NCI-H2171 (cell line): ENCODE results near the gene ZNF195.
"Not testable (repeated sequence)": the region's sequence is repeated elsewhere in the genome, so short reads cannot be mapped to it uniquely, and the experiment has no call there.

ENCODE experiments used
- DNase-seq: peaks from one replicate; lab custom pipeline; 2025; lab: John Stamatoyannopoulos, UW

ZNF195 gene

DNA sequence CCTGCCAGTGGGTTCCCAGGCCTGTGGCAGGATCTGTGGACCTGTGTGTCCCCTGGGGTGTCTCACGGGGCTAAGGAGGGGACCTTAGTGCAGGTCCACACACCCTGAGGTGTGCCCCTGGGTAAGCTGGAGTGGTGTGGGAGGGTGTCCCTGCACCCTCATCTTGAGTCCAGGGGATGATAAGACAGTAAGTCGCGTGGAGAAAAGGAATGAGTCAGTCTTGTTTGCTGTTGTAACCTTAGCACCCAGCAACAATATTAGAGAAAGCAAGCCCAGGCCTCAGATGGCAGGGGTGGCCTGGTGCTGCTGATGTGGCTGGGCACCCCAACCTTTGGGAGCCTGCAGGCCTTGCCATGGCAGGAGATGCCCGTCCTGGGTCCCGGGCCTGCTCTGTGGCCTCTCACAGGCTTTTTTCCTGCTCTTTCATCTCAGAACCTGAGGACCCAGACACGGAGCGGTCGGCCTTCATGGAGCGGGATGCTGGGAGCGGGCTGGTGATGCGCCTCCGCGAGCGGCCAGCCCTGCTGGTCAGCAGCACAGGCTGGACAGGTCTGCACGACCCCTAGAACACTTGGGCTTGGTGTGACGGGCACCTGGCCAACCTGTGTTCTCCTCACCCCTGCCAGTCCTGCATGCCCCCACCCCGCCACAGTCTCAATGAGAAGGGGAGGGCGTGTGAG lies 23.4 kb upstream of the ZNF195 start:
- not testable (repeated sequence) for DNase-seq

DNA sequence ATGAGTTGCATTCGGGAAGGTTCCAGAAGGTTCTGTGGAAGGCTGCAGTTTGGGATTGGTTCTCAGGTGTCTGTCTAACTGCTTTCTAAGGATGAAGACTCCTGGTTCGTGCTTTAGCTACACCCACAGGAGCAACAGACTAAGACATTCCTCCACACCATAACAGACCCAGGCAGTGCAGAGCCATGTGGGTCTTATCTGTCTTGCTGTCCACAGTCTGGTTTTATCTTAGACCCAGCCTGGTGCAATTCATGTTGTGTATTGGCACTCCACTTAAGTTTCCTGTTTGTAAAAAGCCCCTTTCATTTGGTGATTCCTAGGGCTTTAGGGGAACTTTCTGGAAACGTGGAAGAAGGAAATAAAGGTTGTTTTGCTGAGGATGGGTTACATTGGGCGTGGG lies 22.1 kb upstream of the ZNF195 start:
- DNase-seq = not testable (repeated sequence)

DNA sequence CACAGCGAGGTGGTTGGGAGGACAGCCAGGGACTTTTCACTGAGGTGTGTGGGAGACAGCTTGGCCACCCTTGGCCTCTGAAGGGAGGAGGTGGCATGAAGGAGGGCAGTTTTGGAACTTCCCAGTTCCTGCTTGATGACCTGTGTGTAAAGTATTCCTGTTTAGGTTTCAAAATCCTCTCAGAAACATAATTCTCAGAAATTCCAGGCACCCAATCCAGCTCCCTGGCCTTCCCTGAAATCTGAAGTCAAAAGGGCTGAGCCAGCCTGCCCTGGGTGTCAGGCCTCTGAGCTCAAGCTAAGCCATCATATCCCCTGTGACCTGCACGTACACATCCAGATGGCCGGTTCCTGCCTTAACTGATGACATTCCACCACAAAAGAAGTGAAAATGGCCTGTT lies 19.6 kb upstream of the ZNF195 start:
- not testable (repeated sequence) for DNase-seq

DNA sequence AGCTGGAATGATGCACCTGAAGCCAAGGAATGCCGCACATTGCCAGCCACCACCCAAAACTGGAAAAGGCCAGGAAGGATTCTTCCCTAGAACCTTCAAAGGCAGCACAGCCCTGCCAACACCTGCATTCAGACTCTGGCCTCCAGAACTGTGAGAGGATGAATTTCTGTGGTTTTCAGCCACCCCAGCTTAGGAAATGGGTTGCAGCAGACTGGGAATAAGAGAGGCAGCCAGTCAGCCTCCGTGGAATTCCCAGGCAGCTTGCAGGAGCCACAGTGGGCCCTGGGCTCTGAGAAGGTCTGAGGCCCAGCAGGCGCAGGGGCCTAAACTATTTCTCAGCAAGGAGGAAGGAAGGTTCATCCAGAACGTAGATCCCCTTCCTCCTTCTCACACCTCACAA lies 19.2 kb upstream of the ZNF195 start:
- DNase-seq = not testable (repeated sequence)

DNA sequence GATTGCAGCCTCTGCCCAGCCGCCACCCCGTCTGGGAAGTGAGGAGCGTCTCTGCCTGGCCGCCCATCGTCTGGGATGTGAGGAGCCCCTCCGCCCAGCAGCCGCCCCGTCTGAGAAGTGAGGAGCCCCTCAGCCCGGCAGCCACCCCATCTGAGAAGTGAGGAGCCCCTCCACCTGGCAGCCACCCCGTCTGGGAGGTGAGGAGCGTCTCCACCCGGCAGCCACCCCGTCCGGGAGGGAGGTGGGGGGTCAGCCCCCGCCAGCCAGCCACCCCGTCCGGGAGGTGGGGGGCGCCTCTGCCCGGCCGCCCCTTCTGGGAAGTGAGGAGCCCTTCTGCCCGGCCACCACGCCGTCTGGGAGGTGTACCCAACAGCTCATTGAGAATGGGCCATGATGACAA lies 18.3 kb upstream of the ZNF195 start:
- not testable (repeated sequence) for DNase-seq

DNA sequence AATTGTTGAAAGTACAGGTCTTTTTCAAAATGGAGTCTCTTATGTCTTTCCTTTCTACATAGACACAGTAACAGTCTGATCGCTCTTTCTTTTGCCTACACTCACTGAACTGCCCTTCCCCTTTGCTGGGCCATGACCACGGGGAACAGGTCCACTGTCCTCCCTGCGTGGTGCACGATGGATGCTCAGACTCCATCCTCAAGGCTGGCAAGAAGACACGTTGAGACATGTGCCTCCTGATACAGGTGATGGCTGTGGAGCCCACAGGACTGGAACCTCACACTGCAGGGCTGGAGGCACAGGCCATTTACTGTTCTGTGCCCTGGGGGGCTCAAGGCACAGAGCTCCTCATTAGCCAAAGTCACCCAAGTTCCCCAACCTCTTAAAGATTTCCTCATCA lies 16.5 kb upstream of the ZNF195 start:
- DNase-seq = not testable (repeated sequence)

DNA sequence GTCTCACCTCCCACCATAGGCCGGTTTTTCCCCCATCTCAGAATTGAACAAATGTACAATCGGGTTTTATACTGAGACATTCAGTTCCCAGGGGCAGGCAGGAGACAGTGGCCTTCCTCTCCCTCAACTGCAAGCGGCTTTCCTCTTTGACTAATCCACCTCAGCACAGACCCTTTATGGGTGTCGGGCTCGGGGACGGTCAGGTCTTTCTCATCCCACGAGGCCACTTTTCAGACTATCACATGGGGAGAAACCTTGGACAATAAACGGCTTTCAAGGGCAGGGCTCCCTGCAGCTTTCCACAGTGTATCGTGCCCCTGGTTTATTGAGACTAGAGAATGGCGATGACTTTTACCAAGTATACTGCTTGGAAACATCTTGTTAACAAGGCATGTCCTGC lies 16.0 kb upstream of the ZNF195 start:
- not testable (repeated sequence) for DNase-seq

DNA sequence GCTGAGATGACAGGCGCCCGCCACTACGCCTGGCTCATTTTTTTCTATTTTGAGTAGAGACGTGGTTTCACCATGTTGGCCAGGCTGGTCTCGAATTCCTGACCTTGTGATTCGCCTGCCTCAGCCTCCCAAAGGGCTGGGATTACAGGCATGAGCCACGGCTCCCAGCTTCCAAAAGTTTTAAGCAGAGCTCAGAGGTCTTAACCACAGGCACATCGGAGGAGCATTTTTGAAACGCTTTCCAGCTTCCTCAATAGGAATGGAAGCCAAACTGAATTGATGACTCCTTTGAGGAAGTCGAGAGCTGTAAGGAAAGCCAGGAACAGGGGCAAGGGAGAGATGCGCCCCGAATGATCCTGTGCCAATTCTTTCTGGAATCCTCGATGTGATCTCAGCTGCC lies 14.5 kb upstream of the ZNF195 start:
- DNase-seq = not testable (repeated sequence)

DNA sequence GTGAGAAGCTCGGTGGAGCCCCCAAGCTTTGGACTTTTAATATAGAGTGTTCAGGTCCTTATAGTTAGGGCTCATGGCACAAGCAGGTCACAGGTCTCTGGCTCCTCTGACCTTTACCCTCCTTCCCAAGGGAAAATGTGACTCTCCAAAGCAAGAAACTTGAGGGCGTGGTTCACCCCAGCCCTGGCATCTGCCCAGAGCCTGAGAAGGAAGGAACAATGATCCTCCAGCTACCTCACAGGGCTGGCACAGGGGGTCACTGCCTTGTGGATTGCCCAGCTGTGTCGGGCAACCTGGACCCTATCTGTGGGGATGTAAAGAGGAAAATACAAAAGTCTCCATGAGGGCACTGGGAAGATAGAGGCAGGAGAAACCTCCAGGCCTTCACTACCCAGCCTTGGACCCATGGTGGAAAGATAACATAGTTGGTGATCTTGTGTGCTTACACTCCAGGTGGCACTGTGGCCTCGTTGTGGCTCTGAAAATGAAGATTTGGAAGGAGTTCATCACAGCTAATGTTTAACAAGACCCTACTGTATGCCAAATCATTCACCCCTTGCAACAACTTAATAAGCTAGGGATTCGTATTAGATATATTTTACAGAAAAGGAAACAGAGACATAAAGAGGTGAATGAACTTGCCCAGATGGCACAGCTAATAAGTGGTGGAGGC lies 3.8 kb upstream of the ZNF195 start:
- DNase-seq = no peak

DNA sequence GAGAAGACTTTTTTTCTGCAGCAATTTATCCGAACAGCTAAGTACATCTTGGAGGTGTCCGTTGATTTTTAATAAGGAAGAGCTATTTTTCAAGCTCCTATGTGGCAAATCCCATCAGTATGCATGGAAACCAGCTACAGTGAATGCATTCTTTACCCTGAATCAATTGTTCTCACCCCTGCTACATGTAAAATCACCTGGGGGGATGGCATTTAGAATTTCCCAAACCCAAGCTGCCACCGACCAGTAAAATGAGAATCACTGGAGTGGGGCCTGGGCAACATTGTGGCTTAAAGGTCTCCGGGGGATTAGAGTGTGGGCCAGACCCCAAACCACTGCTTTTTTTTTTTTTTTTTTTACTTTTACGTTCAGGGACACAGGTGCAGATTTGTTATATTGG lies 2.8 kb upstream of the ZNF195 start:
- DNase-seq = no peak

DNA sequence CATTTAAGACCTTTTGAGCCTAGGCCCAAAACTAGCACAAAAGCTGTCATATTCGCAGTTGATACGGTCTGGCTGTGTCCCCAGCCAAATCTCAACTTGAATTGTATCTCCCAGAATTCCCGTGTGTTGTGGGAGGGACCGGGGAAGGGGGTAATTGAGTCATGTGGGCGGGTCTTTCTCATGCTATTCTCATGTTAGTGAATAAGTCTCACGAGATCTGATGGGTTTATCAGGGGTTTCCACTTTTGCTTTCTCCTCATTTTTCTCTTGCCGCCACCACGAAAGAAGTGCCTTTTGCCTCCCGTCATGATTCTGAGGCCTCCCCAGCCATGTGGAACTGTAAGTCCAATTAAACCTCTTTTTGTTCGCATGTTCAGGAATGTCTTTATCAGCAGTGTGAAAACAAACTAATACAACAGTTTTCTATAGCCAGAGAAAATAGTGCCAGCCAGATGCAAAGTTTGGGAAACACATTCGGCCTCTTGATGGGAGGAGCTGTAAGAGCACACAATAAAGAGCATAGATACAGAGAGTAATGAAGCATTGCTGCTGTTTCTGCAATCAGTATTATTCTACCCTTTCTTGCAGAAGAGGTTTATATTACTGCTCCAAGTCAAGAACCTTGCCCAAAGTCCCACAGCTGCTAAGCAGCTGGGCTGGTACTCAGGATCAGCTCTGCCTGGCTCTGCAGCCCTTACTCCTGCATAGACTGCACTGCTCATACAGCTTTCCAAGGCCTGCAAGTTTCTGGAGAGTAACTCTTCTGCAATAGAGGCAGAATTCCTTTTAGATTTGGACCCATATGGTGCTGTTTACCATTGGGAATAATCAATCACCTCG lies 2.0 kb upstream of the ZNF195 start:
- no peak for DNase-seq

DNA sequence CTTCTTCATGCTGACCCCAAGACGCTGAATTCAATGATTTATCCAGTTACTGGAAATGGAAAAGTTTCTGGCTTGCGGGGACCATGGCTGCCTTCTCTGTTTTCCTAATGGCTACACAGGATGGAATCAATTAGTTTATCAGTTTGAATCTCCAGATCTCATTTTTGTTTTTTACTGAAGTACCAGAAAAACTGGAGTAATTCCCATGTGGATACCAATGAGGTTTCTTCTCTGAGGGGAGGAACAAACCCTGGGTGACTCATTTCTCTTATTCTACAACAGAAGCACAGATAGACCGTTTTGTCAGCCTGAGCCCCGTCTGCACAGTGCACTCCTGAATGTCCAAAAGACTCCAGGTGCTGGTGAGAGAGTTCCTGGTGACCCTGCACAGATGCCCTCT lies 3.4 kb downstream of the ZNF195 start:
- DNase-seq = no peak

DNA sequence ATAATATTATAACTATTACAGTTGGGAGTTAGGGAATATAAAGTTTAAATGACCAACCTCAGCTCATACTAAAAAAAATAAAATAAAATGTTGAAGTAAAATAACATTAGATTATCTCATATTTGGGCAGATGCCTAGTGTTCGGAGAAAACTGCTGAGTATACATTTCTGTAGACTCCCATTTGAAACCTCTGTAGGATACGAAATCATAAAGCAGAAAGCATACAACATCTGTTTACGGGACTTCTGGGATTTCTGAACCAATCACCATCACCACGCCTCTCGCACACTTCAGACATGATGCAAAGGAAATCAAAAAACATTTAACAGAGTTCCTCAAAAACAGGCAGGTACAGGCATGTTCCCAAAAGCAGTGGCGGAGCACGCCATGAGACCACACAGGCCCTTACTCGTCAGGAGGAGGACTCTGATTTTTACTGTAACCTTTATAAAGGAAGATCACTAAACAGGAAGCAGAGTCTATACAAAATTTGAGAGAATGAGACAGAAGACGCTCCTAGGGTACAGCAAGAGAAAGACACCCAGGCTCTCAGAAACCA lies 8.6 kb downstream of the ZNF195 start:
- no peak for DNase-seq

DNA sequence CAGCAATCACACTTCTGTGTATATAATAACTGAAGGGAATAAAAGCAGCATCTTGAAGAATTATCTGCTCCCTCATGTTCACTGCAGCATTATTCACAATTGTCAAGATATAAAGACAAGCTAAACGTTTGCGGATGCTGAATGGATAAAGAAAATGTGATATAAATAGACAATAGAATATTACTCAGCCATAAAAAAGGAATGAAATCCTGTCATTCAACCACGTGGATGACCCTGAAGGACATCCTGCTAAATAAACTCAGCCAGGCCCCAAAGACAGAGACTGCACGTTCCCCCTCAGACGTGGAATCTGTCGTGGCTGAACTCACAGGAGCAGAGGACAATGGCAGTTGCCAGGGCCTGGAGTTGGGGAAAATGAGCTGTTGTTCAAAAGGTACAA lies 9.6 kb downstream of the ZNF195 start:
- no peak for DNase-seq

DNA sequence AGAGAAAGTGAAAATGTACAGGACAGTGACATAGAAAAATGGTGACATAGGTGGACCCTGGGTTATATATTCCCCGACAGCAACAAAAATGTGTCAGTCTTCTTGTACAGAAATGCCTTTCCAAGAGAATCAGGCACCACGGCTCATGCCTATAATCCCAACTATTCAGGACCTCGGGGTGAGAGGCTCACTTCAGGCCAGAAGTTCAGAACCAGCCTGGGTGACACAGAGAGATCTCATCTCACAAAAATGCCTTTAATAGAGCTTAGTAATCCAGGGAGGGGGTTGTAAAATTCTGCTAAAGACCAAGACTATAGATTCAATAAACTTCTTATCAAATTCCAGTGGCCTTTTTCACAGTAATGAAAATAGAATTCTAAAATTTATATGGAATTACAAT lies 10.7 kb downstream of the ZNF195 start:
- DNase-seq = no peak

DNA sequence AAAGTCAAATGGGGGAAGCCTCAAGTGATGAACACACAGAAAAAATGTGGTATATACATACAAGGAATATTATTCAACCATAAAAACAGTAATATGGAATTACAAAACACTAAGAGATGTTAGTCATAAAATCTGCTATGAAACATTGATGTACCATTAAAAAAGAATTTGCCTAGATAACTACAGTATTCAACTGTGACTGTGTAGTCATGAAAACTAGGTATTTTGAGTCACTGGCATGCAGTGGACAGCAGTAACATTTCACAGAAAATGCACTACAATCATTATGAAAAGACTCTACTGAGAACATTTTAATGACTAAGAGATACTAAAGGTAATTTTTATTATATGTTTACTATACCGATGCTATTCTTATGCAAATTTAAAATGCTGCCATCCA lies 11.7 kb downstream of the ZNF195 start:
- DNase-seq = no peak

DNA sequence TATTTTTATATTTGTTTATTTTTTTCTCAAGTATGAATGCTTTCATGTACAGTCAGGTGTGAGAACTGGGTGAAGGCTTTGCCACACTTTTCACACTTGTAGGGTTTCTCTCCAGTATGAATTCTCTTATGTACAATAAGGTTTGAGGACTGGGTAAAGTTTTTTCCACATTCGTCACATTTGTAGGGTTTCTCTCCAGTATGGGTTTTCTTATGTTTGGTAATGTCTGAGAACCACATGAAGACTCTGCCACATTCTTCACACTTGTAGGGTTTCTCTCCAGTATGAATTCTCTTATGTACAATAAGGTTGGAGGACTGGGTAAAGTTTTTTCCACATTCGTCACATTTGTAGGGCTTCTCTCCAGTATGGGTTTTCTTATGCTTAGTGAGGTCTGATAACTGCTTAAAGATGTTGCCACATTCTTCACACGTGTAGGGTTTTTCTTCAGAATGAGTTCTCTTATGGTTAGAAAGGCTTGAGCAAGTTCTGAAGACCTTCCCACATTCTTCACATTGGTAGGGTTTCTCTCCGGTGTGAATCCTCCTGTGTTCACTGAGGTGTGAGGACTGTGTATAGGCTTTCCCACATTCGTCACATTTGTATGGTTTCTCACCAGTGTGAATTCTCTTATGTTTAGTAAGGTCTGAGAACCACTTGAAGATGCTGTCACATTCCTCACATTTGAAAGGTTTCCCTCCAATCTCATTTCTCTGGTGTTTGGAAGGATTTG lies 19.7 kb downstream of the ZNF195 start:
- DNase-seq = no peak

DNA sequence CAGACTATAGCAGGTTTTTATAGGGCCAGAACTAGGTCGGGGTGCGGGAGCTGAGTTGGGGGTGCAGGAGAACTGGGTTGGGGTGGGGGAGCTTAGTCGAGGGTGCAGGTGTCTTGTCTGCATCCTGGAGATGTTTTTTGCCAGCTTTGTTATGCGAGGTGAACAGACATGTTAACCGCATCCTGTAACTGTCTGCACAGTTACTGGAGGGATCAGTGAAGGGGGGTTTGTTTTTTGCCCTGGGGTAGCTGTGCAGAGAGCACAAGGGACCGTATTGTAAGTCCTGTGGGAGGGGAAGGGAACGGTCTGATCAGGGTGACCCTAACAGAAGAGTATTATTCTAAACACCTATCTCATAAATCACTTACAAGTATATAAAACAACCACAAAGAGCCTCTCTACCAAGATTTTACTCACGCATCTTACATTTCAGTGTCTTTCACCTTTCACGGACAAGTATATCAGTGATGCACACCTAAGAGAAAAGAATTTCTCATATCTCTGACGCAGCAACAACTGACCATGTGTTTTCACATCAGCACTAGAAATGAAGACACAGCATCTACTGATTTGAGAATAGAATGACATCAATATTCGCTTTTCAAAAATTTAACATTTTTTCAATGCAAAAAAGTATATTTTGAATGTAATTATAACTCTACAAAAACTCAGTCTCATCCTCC lies 20.8 kb downstream of the ZNF195 start:
- DNase-seq = no peak

DNA sequence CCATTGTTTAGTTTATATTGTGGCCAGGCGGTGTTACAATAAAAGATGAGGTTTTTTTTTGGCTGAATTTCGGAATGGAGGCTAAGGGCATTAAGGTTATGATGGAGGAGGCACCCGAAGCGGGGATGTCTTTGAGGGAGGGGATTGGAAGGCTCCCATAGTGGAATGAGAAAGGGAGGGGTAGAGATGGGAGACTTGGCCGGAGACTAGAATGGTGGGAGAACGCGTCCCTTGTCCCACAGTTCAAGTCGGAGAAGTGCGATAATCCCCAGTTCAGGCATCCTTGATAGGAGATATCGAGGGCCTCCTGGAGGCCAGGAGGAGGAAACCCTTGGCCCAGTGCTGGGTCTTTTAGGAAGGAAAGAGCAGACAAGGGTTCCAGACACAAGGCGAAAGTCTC lies 21.6 kb downstream of the ZNF195 start:
- DNase-seq = no peak

DNA sequence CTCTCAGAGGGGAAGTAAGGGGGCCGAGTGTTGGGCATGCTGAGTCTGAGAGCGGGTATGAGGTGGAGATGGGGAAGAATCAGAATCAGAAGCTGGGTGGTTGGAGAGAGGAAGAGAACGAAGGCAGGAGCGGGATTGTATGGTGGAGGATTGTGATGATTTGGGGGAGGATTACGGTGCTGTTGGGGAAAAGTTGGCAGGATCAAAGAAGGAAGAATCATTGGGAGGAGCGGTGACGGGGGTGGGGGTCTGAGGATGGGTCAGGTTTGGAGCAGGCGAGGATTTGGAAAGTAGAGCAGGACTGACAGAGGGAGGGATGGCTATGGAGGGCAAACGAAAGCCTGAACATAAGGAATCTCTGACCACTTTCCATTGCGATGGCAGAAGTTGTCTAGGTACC lies 22.1 kb downstream of the ZNF195 start:
- DNase-seq = no peak

DNA sequence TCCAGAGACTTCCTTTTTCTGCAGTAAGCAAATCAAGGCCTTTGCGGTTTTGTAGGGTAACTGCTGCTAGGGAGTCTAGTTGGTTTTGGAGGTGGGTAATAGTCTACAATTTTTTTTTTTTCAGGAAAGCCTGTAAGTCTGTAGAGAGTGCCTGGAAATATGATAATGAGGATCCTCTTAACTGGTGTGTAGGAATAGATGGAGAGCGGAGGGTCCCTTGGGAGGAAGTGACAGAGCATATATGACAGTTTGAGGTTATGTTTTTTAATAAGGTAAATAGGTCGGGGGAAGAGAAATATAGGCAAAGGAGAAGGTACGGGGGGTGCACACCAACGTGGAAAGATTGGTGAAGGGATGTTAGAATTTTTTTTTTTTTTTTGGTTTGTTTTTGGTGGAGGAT lies 25.9 kb downstream of the ZNF195 start:
- no peak for DNase-seq
